HS-5 (cell line): Measurements from ENCODE around the gene TET2.

Experiments
- DNase-seq: peaks from one replicate; pipeline ENCODE4 v3.0.0-alpha.2; 2012; ENCODE audit warnings: low read depth

TET2 gene

GRCh38 chr4:105184316-105184980 lies 37.8 kb downstream of the TET2 start:
- no peak for DNase-seq

GRCh38 chr4:105186701-105187161 lies 40.1 kb downstream of the TET2 start:
- no peak for DNase-seq

- no peak for DNase-seq
Measured at GRCh38 chr4:105189855-105190650, 43.4 kb downstream of the TET2 start.

GRCh38 chr4:105191621-105192210 lies 45.0 kb downstream of the TET2 start:
- no peak for DNase-seq

- no peak for DNase-seq
Measured at GRCh38 chr4:105192474-105192873, 45.8 kb downstream of the TET2 start.

GRCh38 chr4:105192910-105193309 lies 46.2 kb downstream of the TET2 start:
- no peak for DNase-seq

- no peak for DNase-seq
Measured at GRCh38 chr4:105193536-105193935, 46.9 kb downstream of the TET2 start.

- no peak for DNase-seq
Measured at GRCh38 chr4:105194328-105195231, 47.9 kb downstream of the TET2 start.

GRCh38 chr4:105196523-105197145 lies 50.0 kb downstream of the TET2 start:
- DNase-seq = no peak

GRCh38 chr4:105197777-105198176 lies 51.1 kb downstream of the TET2 start:
- no peak for DNase-seq

GRCh38 chr4:105198541-105198940 lies 51.9 kb downstream of the TET2 start:
- no peak for DNase-seq

GRCh38 chr4:105206214-105206613 lies 59.5 kb downstream of the TET2 start:
- DNase-seq = no peak

GRCh38 chr4:105207386-105207785 lies 60.7 kb downstream of the TET2 start:
- DNase-seq = no peak

GRCh38 chr4:105208561-105208960 lies 61.9 kb downstream of the TET2 start:
- no peak for DNase-seq

GRCh38 chr4:105210916-105211315 lies 64.2 kb downstream of the TET2 start:
- DNase-seq = no peak

- no peak for DNase-seq
Measured at GRCh38 chr4:105215609-105216313, 69.1 kb downstream of the TET2 start.

GRCh38 chr4:105225500-105225899 lies 78.8 kb downstream of the TET2 start:
- no peak for DNase-seq

GRCh38 chr4:105227054-105227453 lies 80.4 kb downstream of the TET2 start:
- DNase-seq = no peak

GRCh38 chr4:105230287-105230686 lies 83.6 kb downstream of the TET2 start:
- DNase-seq = no peak

GRCh38 chr4:105232374-105232773 lies 85.7 kb downstream of the TET2 start:
- DNase-seq = no peak

GRCh38 chr4:105234582-105234981 lies 87.9 kb downstream of the TET2 start:
- DNase-seq = no peak
